Neural progenitor cell (in vitro differentiated cells): Measurements from ENCODE around the gene CHRNA9. TPM values are rescaled to one million over a fixed set of nuclear protein-coding genes. Genes with fewer than 3 reads are reported as not detected.
A peak's percentile ranks its signal among the peaks of the same experiment; 100 is the strongest.

Experiments used
- DNase-seq: peaks from one replicate; pipeline ENCODE4 v3.0.0-alpha.2; 2016; ENCODE audit warnings: low spot score
- H2AFZ ChIP-seq: fragments of 200-600 bp; sonication (generic); replicated peaks from 2 replicates; pipeline ENCODE4 v1.6.1; 2016; ENCODE audit warnings: antibody characterized with exemption
- H3F3A ChIP-seq: fragments of 200-600 bp; sonication (generic); 2 replicates; pipeline ENCODE4 v1.6.1; 2016; ENCODE audit warnings: antibody characterized with exemption, low read depth
- H3K27ac ChIP-seq: fragments of 200-600 bp; sonication (generic); 2 replicates; pipeline ENCODE4 v1.5.1; 2016; ENCODE audit warnings: mild to moderate bottlenecking
- H3K27me3 ChIP-seq: fragments of 200-600 bp; sonication (generic); 2 replicates; pipeline ENCODE4 v1.6.1; 2016; ENCODE audit warnings: mild to moderate bottlenecking, moderate library complexity
- H3K36me3 ChIP-seq: fragments of 200-600 bp; sonication (generic); 2 replicates; pipeline ENCODE4 v1.5.1; 2016
- H3K4me1 ChIP-seq: fragments of 200-600 bp; sonication (generic); 2 replicates; pipeline ENCODE4 v1.6.1; 2016; ENCODE audit warnings: mixed run types
- H3K4me2 ChIP-seq: fragments of 200-600 bp; sonication (generic); 2 replicates; pipeline ENCODE4 v1.6.1; 2016
- H3K4me3 ChIP-seq: fragments of 200-600 bp; sonication (generic); 2 replicates; pipeline ENCODE4 v1.5.1; 2016
- H3K79me2 ChIP-seq: fragments of 200-600 bp; sonication (generic); 2 replicates; pipeline ENCODE4 v1.6.1; 2016; ENCODE audit warnings: low read depth
- H3K9ac ChIP-seq: fragments of 200-600 bp; sonication (generic); 2 replicates; pipeline ENCODE4 v1.6.1; 2016
- H3K9me3 ChIP-seq: fragments of 200-600 bp; sonication (generic); 2 replicates; pipeline ENCODE4 v1.5.1; 2016; ENCODE audit warnings: low read depth
- H4K20me1 ChIP-seq: fragments of 200-600 bp; sonication (generic); 2 replicates; pipeline ENCODE4 v1.6.1; 2016; ENCODE audit warnings: low read depth
- H3K27ac Mint-ChIP-seq: 3 replicates; pipeline ENCODE4 v1.8.0; 2021; ENCODE audit warnings: mixed read lengths
- H3K27me3 Mint-ChIP-seq: 2 replicates; pipeline ENCODE4 v1.8.0; 2022; ENCODE audit warnings: low read depth, mild to moderate bottlenecking, inconsistent platforms, moderate library complexity, mixed read lengths; ENCODE audit not compliant: insufficient read depth
- H3K36me3 Mint-ChIP-seq: 3 replicates; pipeline ENCODE4 v1.8.0; 2021; ENCODE audit warnings: mixed read lengths
- H3K4me1 Mint-ChIP-seq: 3 replicates; pipeline ENCODE4 v1.8.0; 2021; ENCODE audit warnings: mixed read lengths
- H3K4me3 Mint-ChIP-seq: 3 replicates; pipeline ENCODE4 v1.8.0; 2021; ENCODE audit warnings: mild to moderate bottlenecking, moderate library complexity, mixed read lengths
- H3K9me3 Mint-ChIP-seq: 3 replicates; pipeline ENCODE4 v1.8.0; 2020; ENCODE audit warnings: mixed read lengths
- CTCF ChIP-seq: fragments of 200-600 bp; sonication (generic); IDR thresholded peaks from 2 replicates; pipeline ENCODE4 v1.5.1; 2017; ENCODE audit warnings: antibody characterized with exemption, mild to moderate bottlenecking
- EZH2 ChIP-seq: fragments of 200-600 bp; sonication (generic); IDR thresholded peaks from 2 replicates; pipeline ENCODE4 v1.6.1; 2017; ENCODE audit warnings: antibody characterized with exemption, mild to moderate bottlenecking, moderate library complexity
- EZH2phosphoT487 ChIP-seq: fragments of 200-600 bp; sonication (generic); IDR thresholded peaks from 2 replicates; pipeline ENCODE4 v1.6.1; 2017; ENCODE audit warnings: antibody characterized with exemption
- total RNA-seq: library from RNA; depleted of rRNA; stranded (reverse); fragments of >200 nt; gene quantifications from 2 replicates; pipeline ENCODE4 v1.2.3, GENCODE V29; 2015; ENCODE audit warnings: low replicate concordance

The CHRNA9 gene
- total RNA-seq, 1 donor from 2014 or later: 0.67 TPM

GRCh38 chr4:40329805-40330204, 5.3 kb upstream of the CHRNA9 start:
- Histone ChIP-seq H3K4me3 (no peak overlapping the region), H3K4me1 (no peaks in the 10 kb centered on the region), H3K9ac (no peak overlapping the region), H3K9me3 (no peaks in the 10 kb centered on the region), H3K27me3 (no peaks in the 10 kb centered on the region), H3F3A (no peaks in the 10 kb centered on the region), H3K4me2 (no peak overlapping the region), H3K79me2 (no peaks in the 10 kb centered on the region), H3K27ac (no peak overlapping the region), H3K36me3 (no peaks in the 10 kb centered on the region), H2AFZ (no peak overlapping the region), H4K20me1 (no peaks in the 10 kb centered on the region)
- Mint-ChIP-seq H3K36me3 (no peaks in the 10 kb centered on the region), H3K27ac (peak overlapping the region; percentile 57), H3K9me3 (no peaks in the 10 kb centered on the region), H3K4me1 (peaks cover 44% of the 10 kb centered on the region), H3K27me3 (peaks cover 8% of the 10 kb centered on the region), H3K4me3 (no peak overlapping the region)
- TF ChIP-seq EZH2phosphoT487 (no peak), CTCF (no peak), EZH2 (no peak)
- DNase-seq: no peak

- Histone ChIP-seq H3K4me2 (no peak overlapping the region), H3K36me3 (no peaks in the 10 kb centered on the region), H3K27ac (no peak overlapping the region), H3K9me3 (no peaks in the 10 kb centered on the region), H3K79me2 (no peaks in the 10 kb centered on the region), H3K9ac (no peak overlapping the region), H4K20me1 (no peaks in the 10 kb centered on the region), H2AFZ (no peak overlapping the region), H3K27me3 (no peaks in the 10 kb centered on the region), H3K4me1 (peaks cover 6% of the 10 kb centered on the region), H3F3A (no peaks in the 10 kb centered on the region), H3K4me3 (no peak overlapping the region)
- Mint-ChIP-seq H3K27me3 (peaks cover 8% of the 10 kb centered on the region), H3K27ac (peak overlapping the region; percentile 62), H3K9me3 (no peaks in the 10 kb centered on the region), H3K4me3 (no peak overlapping the region), H3K36me3 (no peaks in the 10 kb centered on the region), H3K4me1 (peaks cover 45% of the 10 kb centered on the region)
- TF ChIP-seq CTCF (no peak), EZH2phosphoT487 (no peak), EZH2 (no peak)
- no peak for DNase-seq
These were observed 4.6 kb upstream of the CHRNA9 start for GRCh38 chr4:40330536-40330935.

- Mint-ChIP-seq H3K4me3 (no peak overlapping the region), H3K9me3 (no peaks in the 10 kb centered on the region), H3K36me3 (no peaks in the 10 kb centered on the region), H3K27me3 (peaks cover 8% of the 10 kb centered on the region), H3K27ac (peak overlapping the region; percentile 38), H3K4me1 (peaks cover 47% of the 10 kb centered on the region)
- H3K4me1 ChIP-seq: peaks cover 7% of the 10 kb centered on the region
- H3K9me3 ChIP-seq: no peaks in the 10 kb centered on the region
- no peak overlapping the region for H3K9ac ChIP-seq
- H3K4me2 ChIP-seq: no peak overlapping the region
- no peak for TF ChIP-seq EZH2phosphoT487
- no peak for TF ChIP-seq CTCF
- TF ChIP-seq EZH2: no peak
- no peaks in the 10 kb centered on the region for H3F3A ChIP-seq
- H4K20me1 ChIP-seq: no peaks in the 10 kb centered on the region
- H3K4me3 ChIP-seq: no peak overlapping the region
- DNase-seq: no peak
- H3K79me2 ChIP-seq: no peaks in the 10 kb centered on the region
- H3K27ac ChIP-seq: no peak overlapping the region
- H2AFZ ChIP-seq: no peak overlapping the region
- no peaks in the 10 kb centered on the region for H3K27me3 ChIP-seq
- no peaks in the 10 kb centered on the region for H3K36me3 ChIP-seq
These were observed 3.9 kb upstream of the CHRNA9 start for GRCh38 chr4:40331101-40331745.
